Measurements from ENCODE around the gene MGARP.

DNA sequence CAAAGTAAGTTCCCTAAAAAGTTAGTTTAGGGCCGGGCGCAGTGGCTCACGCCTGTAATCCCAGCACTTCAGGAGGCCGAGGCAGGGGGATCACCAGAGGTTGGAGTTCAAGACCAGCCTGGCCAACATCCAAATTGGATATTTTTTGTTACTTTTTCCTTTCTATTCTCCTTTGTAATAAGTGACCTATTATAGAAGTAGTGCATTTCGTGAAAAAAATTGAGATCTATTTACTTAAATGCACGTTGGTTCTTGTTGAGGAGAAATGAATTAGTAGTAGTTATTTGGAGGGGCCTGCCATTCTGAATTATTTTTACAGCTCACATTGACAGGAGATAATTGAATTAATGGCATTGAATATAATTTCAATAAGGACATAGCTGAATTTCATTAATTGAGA, 44.6 kb upstream of the MGARP start:
- TF ChIP-seq, protein P1, sequence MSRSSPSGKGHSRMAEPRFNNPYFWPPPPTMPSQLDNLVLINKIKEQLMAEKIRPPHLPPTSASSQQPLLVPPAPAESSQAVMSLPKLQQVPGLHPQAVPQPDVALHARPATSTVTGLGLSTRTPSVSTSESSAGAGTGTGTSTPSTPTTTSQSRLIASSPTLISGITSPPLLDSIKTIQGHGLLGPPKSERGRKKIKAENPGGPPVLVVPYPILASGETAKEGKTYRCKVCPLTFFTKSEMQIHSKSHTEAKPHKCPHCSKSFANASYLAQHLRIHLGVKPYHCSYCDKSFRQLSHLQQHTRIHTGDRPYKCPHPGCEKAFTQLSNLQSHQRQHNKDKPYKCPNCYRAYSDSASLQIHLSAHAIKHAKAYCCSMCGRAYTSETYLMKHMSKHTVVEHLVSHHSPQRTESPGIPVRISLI (tag by site-specific recombination; IDR thresholded peaks at IDR 0.05), result no peak
- TF ChIP-seq, protein P2, sequence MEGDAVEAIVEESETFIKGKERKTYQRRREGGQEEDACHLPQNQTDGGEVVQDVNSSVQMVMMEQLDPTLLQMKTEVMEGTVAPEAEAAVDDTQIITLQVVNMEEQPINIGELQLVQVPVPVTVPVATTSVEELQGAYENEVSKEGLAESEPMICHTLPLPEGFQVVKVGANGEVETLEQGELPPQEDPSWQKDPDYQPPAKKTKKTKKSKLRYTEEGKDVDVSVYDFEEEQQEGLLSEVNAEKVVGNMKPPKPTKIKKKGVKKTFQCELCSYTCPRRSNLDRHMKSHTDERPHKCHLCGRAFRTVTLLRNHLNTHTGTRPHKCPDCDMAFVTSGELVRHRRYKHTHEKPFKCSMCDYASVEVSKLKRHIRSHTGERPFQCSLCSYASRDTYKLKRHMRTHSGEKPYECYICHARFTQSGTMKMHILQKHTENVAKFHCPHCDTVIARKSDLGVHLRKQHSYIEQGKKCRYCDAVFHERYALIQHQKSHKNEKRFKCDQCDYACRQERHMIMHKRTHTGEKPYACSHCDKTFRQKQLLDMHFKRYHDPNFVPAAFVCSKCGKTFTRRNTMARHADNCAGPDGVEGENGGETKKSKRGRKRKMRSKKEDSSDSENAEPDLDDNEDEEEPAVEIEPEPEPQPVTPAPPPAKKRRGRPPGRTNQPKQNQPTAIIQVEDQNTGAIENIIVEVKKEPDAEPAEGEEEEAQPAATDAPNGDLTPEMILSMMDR (tag by site-specific recombination; IDR thresholded peaks at IDR 0.05), result no peak
- TF ChIP-seq ZNF248 (tag by site-specific recombination; IDR thresholded peaks at IDR 0.05) (no peak), ZNF121 (tag by site-specific recombination; IDR thresholded peaks at IDR 0.05) (no peak), ZNF777 (tag by site-specific recombination; IDR thresholded peaks at IDR 0.05; ENCODE audit: borderline replicate concordance) (no peak), ZNF114 (tag by site-specific recombination; IDR thresholded peaks at IDR 0.05) (no peak), ZNF768 (tag by site-specific recombination; IDR thresholded peaks at IDR 0.05) (no peak), SETDB1 (IDR thresholded peaks at IDR 0.05; ENCODE audit: insufficient read length, low read length) (no peak), ZNF302 (tag by site-specific recombination; IDR thresholded peaks at IDR 0.05; ENCODE audit: low read depth) (no peak), ZBTB8A (tag by site-specific recombination; IDR thresholded peaks at IDR 0.05) (no peak), ZFHX2 (tag by site-specific recombination; conservative IDR thresholded peaks at IDR 0.05) (no peak)
- TF ChIP-seq, protein P3, sequence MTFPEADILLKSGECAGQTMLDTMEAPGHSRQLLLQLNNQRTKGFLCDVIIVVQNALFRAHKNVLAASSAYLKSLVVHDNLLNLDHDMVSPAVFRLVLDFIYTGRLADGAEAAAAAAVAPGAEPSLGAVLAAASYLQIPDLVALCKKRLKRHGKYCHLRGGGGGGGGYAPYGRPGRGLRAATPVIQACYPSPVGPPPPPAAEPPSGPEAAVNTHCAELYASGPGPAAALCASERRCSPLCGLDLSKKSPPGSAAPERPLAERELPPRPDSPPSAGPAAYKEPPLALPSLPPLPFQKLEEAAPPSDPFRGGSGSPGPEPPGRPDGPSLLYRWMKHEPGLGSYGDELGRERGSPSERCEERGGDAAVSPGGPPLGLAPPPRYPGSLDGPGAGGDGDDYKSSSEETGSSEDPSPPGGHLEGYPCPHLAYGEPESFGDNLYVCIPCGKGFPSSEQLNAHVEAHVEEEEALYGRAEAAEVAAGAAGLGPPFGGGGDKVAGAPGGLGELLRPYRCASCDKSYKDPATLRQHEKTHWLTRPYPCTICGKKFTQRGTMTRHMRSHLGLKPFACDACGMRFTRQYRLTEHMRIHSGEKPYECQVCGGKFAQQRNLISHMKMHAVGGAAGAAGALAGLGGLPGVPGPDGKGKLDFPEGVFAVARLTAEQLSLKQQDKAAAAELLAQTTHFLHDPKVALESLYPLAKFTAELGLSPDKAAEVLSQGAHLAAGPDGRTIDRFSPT (tag by site-specific recombination; IDR thresholded peaks at IDR 0.05), result no peak
- TF ChIP-seq, protein P4, sequence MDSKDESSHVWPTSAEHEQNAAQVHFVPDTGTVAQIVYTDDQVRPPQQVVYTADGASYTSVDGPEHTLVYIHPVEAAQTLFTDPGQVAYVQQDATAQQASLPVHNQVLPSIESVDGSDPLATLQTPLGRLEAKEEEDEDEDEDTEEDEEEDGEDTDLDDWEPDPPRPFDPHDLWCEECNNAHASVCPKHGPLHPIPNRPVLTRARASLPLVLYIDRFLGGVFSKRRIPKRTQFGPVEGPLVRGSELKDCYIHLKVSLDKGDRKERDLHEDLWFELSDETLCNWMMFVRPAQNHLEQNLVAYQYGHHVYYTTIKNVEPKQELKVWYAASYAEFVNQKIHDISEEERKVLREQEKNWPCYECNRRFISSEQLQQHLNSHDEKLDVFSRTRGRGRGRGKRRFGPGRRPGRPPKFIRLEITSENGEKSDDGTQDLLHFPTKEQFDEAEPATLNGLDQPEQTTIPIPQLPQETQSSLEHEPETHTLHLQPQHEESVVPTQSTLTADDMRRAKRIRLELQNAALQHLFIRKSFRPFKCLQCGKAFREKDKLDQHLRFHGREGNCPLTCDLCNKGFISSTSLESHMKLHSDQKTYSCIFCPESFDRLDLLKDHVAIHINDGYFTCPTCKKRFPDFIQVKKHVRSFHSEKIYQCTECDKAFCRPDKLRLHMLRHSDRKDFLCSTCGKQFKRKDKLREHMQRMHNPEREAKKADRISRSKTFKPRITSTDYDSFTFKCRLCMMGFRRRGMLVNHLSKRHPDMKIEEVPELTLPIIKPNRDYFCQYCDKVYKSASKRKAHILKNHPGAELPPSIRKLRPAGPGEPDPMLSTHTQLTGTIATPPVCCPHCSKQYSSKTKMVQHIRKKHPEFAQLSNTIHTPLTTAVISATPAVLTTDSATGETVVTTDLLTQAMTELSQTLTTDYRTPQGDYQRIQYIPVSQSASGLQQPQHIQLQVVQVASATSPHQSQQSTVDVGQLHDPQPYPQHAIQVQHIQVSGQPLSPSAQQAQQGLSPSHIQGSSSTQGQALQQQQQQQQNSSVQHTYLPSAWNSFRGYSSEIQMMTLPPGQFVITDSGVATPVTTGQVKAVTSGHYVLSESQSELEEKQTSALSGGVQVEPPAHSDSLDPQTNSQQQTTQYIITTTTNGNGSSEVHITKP (tag by site-specific recombination; IDR thresholded peaks at IDR 0.05), result no peak

All from HEK293 (cell line).